Adrenal gland (tissue), 12 donors: Measurements from ENCODE around the gene CLDN24. TPM values are rescaled to one million over a fixed set of nuclear protein-coding genes. Genes with fewer than 3 reads are reported as not detected.

ENCODE experiments used
- DNase-seq, 7 donors: peaks; one replicate each; pipeline ENCODE4 v3.0.0-alpha.2; 2019 to 2020
- H3K27ac ChIP-seq, 5 donors: fragments of 200-600 bp; sonication (generic) in 4 of 5; 1 replicate in 3 of 5; 2 replicates in 2 of 5; pipeline versions ENCODE4 v1.5.1 to v1.8.0; 2016 to 2020; ENCODE audit warnings: mild to moderate bottlenecking in 1 of 5
- H3K27me3 ChIP-seq: fragments of 200-600 bp; 2 replicates; pipeline ENCODE4 v1.8.0; 2021
- H3K36me3 ChIP-seq, 2 donors: fragments of 200-600 bp; replicated peaks in 1 of 2; 1 replicate in 1 of 2; 2 replicates in 1 of 2; pipeline versions ENCODE4 v1.5.1 to v1.8.0; 2018 to 2022
- H3K4me1 ChIP-seq, 2 donors: fragments of 200-600 bp; replicated peaks in 1 of 2; 1 replicate in 1 of 2; 2 replicates in 1 of 2; pipeline versions ENCODE4 v1.5.1 to v1.8.0; 2018 to 2021
- H3K4me3 ChIP-seq, 4 donors: fragments of 200-600 bp; sonication (generic) in 3 of 4; one replicate each; pipeline ENCODE4 v1.5.1; 2016 to 2018
- H3K9me3 ChIP-seq, 3 donors: fragments of 200-600 bp; sonication (generic) in 1 of 3; replicated peaks in 1 of 3; 1 replicate in 2 of 3; 2 replicates in 1 of 3; pipeline versions ENCODE4 v1.5.1 to v1.8.0; 2016 to 2021
- POLR2A ChIP-seq, 2 donors: fragments of 450-650 bp; IDR thresholded peaks; one replicate each; pipeline ENCODE4 v1.6.1; 2017; ENCODE audit warnings: antibody characterized with exemption in 2 of 2, mild to moderate bottlenecking in 2 of 2, moderate library complexity in 1 of 2
- WGBS, 4 donors: extraction: QIAGEN DNeasy Blood & Tissue Kit in 2 of 4; methylation state at CpG; one replicate each; pipeline versions ENCODE4 v1.1.5 to v1.1.7; 2013 to 2017; 5-methylcytosine and 5-hydroxymethylcytosine counted together
- intact Hi-C, 2 donors: fragments of 100-400 bp; cut with DNase I; formaldehyde crosslinking; loops; one replicate each; pipeline versions ENCODE4 v1.14.1 to v1.15.0; 2022 to 2023
- polyA plus RNA-seq, 3 donors: library from polyadenylated mRNA; stranded (reverse); fragments of 200-250 nt in 2 of 3; fragments of 350-450 nt in 1 of 3; fragmentation: Illumina TruSeq in 1 of 3; extraction: RNeasy Lipid Tissue Mini Kit (QIAGEN cat#74804) in 1 of 3; gene quantifications; one replicate each; pipeline ENCODE4 v1.2.3, GENCODE V29; 2013 to 2014
- total RNA-seq, 9 donors: library from RNA; depleted of rRNA in 4 of 9; stranded (reverse); fragments of >200 nt in 4 of 9; fragments of 120-200 nt in 1 of 9; fragmentation: NEBNext Ultra II Directional in 1 of 9; extraction: Animal tissue kit (Norgen Biotek cat#: 25700) in 1 of 9; gene quantifications; one replicate each; pipeline versions ENCODE4 v1.1.0 to v1.2.4, GENCODE V29; 2013 to 2023
- TF ChIP-seq, protein P1 (sequence below), 6 experiments: fragments of 450-650 bp in 4 of 6; fragments of 200-600 bp in 2 of 6; sonication (generic) in 1 of 6; IDR thresholded peaks; 1 replicate in 5 of 6; 2 replicates in 1 of 6; pipeline versions ENCODE4 v1.5.1 to v1.8.0; 2016 to 2021; ENCODE audit warnings: antibody characterized with exemption in 6 of 6, mild to moderate bottlenecking in 2 of 6, moderate library complexity in 1 of 6
- donor health status: healthy with polysubstance abuse.
- donor health status: Bipolar disorder and iron deficiency.
- donor health status: DM: yes; HTN: yes; CAD: no.
- donor health status: DM: no; HTN: no; CAD: no.
- donor health status: DM: no; HTN: no; CAD: no.
- donor health status: DM: yes; HTN: yes; CAD: no.

CLDN24 gene
- total and polyA plus RNA-seq, 12 donors, result not detected

DNA sequence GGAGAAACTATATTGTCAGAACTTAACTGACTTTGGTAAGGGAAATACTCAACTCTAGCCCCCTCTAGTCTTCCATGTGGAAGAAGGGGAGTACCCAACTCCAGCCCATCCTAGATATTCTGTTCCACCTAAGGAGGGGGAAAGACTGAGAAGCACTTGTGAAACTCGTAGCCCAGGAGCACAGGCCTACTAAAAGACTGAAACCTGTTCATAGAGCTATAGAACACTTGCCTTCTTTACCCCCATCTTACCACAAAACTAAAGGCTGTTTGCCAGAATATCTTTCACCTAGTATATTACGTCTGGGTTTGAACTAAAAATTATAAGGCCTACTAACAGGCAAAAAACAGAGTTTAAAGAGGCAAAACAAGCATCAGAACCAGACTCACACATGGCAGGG, 17.7 kb downstream of the CLDN24 start:
- no peak for TF ChIP-seq POLR2A (IDR thresholded peaks at IDR 0.05)
- TF ChIP-seq, protein P1, sequence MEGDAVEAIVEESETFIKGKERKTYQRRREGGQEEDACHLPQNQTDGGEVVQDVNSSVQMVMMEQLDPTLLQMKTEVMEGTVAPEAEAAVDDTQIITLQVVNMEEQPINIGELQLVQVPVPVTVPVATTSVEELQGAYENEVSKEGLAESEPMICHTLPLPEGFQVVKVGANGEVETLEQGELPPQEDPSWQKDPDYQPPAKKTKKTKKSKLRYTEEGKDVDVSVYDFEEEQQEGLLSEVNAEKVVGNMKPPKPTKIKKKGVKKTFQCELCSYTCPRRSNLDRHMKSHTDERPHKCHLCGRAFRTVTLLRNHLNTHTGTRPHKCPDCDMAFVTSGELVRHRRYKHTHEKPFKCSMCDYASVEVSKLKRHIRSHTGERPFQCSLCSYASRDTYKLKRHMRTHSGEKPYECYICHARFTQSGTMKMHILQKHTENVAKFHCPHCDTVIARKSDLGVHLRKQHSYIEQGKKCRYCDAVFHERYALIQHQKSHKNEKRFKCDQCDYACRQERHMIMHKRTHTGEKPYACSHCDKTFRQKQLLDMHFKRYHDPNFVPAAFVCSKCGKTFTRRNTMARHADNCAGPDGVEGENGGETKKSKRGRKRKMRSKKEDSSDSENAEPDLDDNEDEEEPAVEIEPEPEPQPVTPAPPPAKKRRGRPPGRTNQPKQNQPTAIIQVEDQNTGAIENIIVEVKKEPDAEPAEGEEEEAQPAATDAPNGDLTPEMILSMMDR (IDR thresholded peaks at IDR 0.05), result no peak
- 85 to 96% (median 93%) methylated on average over 2 of the region's 2 CpGs for WGBS, 4 donors
- intact Hi-C loops, result no loop called here

DNA sequence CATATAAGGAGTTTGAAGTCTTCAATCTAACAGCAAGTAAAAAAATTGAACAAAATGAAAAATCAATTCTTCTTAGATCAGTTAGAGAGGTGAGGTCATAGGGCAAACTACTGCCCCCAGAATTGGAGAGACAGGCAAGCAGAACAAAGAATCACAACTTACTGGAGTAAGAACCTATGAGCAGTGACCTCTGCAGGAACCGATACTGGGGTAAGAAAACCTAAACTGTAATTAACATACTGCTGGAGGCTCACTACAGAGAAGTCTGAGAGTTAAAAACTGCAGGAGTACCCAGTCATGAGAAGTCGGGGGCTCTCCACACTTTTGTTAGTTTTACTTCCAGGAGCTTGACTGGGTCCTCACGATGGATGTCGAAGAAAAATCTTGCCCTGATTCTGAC, 18.2 kb downstream of the CLDN24 start:
- intact Hi-C loops, result no loop called here
- no peak overlapping the region for H3K4me3 ChIP-seq
- TF ChIP-seq POLR2A (IDR thresholded peaks at IDR 0.05), result no peak
- TF ChIP-seq, protein P1 (IDR thresholded peaks at IDR 0.05), result no peak
- no peaks in the 10 kb centered on the region for H3K9me3 ChIP-seq
- 85 to 100% (median 94%) methylated on average over 4 of the region's 4 CpGs for WGBS, 4 donors
- H3K27me3 ChIP-seq, result no peaks in the 10 kb centered on the region
- H3K4me1 ChIP-seq, result no peaks in the 10 kb centered on the region
- no peak overlapping the region for H3K27ac ChIP-seq
- DNase-seq, result no peak
- H3K36me3 ChIP-seq, result no peaks in the 10 kb centered on the region

More for the DNA sequence above, 17.7 kb downstream of the CLDN24 start:
- no peak overlapping the region for H3K27ac ChIP-seq
- no peaks in the 10 kb centered on the region for H3K27me3 ChIP-seq
- H3K4me1 ChIP-seq, result no peaks in the 10 kb centered on the region
- DNase-seq, result no peak
- no peaks in the 10 kb centered on the region for H3K36me3 ChIP-seq
- no peaks in the 10 kb centered on the region for H3K9me3 ChIP-seq
- H3K4me3 ChIP-seq, result no peak overlapping the region

DNA sequence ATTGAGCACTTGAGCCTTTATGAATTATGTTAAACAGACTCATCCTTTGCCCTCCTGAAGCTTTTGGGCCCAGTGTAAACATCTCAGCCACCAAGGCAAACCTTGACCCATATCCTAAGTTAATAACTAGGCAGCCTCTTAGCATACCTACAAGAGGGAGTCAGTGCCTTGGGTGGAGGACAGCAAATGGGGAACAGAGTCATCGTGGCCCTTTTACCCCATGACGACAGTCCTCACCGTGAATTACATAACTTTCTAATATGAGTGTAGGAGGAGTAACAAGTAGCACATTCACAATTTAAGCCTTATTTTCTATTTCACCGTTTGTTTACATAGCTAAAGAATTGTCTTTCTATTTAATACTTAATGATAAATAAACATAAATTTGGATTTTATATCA, 18.9 kb downstream of the CLDN24 start:
- H3K9me3 ChIP-seq, result no peaks in the 10 kb centered on the region
- no peaks in the 10 kb centered on the region for H3K27me3 ChIP-seq
- no peak for DNase-seq
- WGBS, 4 donors, result 85 to 92% (median 91%) methylated on average over 4 of the region's 4 CpGs
- intact Hi-C loops, result no loop called here
- H3K36me3 ChIP-seq, result no peaks in the 10 kb centered on the region
- H3K4me3 ChIP-seq, result no peak overlapping the region
- no peak overlapping the region for H3K27ac ChIP-seq
- no peaks in the 10 kb centered on the region for H3K4me1 ChIP-seq
- TF ChIP-seq POLR2A (IDR thresholded peaks at IDR 0.05), result no peak
- TF ChIP-seq, protein P1 (IDR thresholded peaks at IDR 0.05), result no peak

DNA sequence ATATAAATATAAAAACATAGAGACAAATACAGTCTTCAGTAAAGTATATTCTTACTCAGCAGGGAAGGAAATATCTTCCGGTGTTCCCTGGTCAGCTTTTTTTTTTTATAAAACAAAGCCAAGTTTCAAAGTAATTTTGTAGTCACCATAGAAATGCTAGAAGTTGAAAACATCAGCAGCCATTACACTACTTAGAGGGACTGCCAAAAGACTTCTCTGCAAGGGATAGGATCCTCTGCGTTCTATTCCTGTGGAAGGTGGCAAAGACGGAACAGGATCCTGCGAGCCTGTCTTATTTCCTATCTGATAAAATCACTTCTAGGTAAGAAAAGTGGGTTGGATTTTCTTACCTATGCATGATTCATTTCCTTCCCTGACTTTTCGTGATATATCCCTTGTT, 21.6 kb downstream of the CLDN24 start:
- TF ChIP-seq, protein P1 (IDR thresholded peaks at IDR 0.05), result no peak
- no peak for TF ChIP-seq POLR2A (IDR thresholded peaks at IDR 0.05)
- no peaks in the 10 kb centered on the region for H3K36me3 ChIP-seq
- WGBS, 4 donors, result 81 to 89% (median 85%) methylated on average over 5 of the region's 5 CpGs
- no peaks in the 10 kb centered on the region for H3K9me3 ChIP-seq
- intact Hi-C loops, result no loop called here
- H3K27ac ChIP-seq, result no peak overlapping the region
- H3K4me1 ChIP-seq, result no peaks in the 10 kb centered on the region
- DNase-seq, result no peak
- no peak overlapping the region for H3K4me3 ChIP-seq
- no peaks in the 10 kb centered on the region for H3K27me3 ChIP-seq
